NB4 (cell line): ENCODE data around the gene PINK1.

Source experiments
- DNase-seq: peaks from one replicate; pipeline ENCODE4 v3.0.0; 2010; ENCODE audit warnings: low read depth
- H3K4me3 ChIP-seq: one replicate; pipeline ENCODE4 v1.5.1; 2011; ENCODE audit warnings: mild to moderate bottlenecking, low read depth, low read length, moderate library complexity
- MYC ChIP-seq: IDR thresholded peaks from 2 replicates; pipeline ENCODE4 v1.6.1; 2011; ENCODE audit warnings: low read depth, low read length
- POLR2A ChIP-seq: IDR thresholded peaks from 2 replicates; pipeline ENCODE4 v1.6.1; 2011; ENCODE audit warnings: mild to moderate bottlenecking; ENCODE audit not compliant: insufficient read length; ENCODE audit errors: extremely low read depth
- TF ChIP-seq, protein P1 (sequence below): IDR thresholded peaks from one replicate; pipeline ENCODE4 v1.5.1; 2012; ENCODE audit warnings: low read depth, low read length
- TF ChIP-seq, protein P2 (sequence below): IDR thresholded peaks from 2 replicates; pipeline ENCODE4 v1.6.1; 2011; ENCODE audit warnings: low read depth, low read length

PINK1 gene

DNA sequence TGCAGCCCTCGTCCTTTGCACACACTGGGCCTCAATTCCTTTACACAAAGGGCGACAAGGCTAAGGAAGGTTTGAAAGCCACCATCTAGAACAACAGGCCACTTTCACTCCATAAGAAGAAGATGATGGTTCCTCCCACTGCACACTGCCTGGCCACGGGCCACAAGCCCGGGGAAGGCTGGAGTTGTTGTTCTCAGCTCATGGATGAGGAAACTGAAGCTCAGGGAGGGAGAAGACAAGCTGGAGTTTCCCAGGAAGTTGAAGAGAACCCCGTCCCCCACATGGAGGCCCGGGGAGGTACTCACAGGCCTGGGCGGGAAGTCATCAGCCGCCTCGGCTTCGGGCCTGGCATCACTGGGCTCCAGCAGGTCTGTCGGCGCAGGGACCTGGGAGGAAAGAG lies 52.5 kb downstream of the PINK1 start:
- DNase-seq = no peak
- no peak overlapping the region for H3K4me3 ChIP-seq
- TF ChIP-seq MYC (no peak), POLR2A (no peak)
- TF ChIP-seq, protein P1, sequence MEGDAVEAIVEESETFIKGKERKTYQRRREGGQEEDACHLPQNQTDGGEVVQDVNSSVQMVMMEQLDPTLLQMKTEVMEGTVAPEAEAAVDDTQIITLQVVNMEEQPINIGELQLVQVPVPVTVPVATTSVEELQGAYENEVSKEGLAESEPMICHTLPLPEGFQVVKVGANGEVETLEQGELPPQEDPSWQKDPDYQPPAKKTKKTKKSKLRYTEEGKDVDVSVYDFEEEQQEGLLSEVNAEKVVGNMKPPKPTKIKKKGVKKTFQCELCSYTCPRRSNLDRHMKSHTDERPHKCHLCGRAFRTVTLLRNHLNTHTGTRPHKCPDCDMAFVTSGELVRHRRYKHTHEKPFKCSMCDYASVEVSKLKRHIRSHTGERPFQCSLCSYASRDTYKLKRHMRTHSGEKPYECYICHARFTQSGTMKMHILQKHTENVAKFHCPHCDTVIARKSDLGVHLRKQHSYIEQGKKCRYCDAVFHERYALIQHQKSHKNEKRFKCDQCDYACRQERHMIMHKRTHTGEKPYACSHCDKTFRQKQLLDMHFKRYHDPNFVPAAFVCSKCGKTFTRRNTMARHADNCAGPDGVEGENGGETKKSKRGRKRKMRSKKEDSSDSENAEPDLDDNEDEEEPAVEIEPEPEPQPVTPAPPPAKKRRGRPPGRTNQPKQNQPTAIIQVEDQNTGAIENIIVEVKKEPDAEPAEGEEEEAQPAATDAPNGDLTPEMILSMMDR = no peak
- TF ChIP-seq, protein P2, sequence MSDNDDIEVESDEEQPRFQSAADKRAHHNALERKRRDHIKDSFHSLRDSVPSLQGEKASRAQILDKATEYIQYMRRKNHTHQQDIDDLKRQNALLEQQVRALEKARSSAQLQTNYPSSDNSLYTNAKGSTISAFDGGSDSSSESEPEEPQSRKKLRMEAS = no peak

DNA sequence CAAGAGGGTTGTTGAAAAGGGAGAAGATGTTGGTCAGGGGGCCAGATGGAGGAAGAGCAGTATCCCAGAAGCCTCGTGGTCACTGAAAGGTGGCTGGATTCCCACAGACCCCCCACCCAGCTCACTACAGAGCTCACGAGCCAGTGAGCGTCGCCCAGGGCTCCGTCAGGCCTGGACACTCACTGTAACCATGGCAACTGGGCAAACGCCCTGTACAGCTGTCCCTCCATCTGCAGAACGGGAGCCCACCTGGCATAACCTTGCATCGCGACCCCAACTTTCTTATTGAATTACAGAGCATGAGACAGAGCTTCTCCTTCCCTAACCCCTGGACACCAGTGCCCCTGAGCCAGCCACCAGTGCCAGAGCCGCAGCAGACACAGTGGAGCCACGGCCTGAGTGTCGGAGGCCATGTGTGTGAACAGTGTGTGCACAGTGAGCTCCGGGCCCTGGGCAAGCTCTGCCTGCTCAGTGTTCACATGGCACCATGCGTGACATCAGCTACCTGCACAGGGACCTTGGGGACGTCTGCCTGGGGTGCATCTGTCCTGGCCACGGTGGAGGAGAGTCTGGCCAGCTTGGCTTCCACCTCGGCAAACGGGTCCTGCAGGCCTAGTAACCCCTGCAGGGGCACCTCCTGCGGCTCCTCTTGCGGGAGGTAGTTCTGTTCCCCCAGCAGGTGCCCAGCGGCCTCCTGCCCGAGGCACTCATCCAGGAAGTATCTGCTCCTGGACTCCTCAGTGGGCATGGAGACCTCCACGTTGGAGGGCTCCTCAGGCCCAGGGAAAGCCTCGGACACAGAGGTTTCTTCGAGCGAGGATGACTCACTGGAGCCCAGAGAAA lies 53.8 kb downstream of the PINK1 start:
- TF ChIP-seq, protein P2 = no peak
- TF ChIP-seq POLR2A = no peak
- TF ChIP-seq MYC = no peak
- H3K4me3 ChIP-seq = no peak overlapping the region
- no peak for DNase-seq

DNA sequence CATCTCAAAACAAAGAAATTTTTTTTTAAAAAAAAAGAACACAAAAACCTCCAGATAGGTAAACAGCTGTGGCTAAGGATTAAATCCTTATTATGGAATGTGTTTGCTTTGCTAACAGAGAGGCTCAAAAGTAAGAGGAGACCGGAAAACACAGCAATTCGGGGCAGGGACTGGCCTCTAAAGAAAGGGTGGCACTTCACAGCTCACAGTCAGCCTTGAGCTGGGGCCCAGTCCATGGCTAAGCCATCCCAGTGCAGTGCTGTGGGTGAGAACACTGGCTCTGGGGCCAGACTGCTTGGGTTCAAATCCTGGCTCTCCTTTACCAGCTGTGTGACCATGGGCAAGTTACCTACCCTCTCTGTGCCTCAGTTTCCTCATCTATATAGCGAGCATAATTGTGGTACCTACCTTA lies 56.4 kb downstream of the PINK1 start:
- H3K4me3 ChIP-seq = no peak overlapping the region
- TF ChIP-seq, protein P1 = no peak
- TF ChIP-seq MYC (no peak), POLR2A (no peak)
- TF ChIP-seq, protein P2 = no peak
- no peak for DNase-seq

DNA sequence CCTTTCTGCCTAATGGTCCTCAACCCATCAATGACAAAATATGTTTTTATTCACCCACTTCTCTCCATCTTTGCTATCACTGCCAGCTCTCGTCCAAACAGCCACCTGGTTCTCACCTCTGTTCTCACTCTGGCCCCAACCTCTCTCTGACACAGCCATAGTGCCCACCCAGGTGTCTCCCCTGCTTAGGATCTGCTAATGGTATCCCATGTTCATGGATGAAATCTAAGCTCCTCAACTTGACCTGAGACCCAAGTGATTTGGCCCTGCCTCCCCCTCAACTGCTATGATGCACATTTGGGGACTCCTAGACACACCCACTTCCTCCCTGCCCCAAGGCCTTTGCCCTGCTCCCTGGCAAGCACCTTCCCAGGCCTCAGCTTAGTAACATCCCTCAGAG lies 58.6 kb downstream of the PINK1 start:
- no peak for DNase-seq
- no peak overlapping the region for H3K4me3 ChIP-seq
- TF ChIP-seq POLR2A (no peak), MYC (no peak)
- TF ChIP-seq, protein P1 = no peak
- TF ChIP-seq, protein P2 = no peak

DNA sequence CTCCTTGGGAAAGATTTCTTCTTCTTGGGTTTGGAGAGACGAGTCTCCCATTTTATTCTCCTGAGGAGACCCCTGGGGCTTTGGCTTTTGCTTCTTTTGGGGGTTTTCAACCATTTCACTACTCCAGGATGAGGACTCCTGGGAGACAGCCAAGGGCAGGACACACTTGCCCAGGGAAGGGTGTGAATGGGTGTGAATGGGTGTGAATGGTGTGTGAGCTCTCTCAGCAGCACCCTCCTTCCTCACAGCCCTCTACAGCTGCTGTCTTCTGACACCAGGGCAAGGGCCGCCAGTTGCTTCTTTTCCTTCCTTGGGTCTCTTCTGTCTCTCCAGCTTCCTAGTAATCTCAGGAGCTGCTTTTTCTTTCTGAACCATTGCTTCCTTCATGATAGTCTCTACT lies 60.4 kb downstream of the PINK1 start:
- no peak for DNase-seq
- no peak overlapping the region for H3K4me3 ChIP-seq
- TF ChIP-seq, protein P2 = no peak
- TF ChIP-seq, protein P1 = no peak
- TF ChIP-seq POLR2A (no peak), MYC (no peak)

DNA sequence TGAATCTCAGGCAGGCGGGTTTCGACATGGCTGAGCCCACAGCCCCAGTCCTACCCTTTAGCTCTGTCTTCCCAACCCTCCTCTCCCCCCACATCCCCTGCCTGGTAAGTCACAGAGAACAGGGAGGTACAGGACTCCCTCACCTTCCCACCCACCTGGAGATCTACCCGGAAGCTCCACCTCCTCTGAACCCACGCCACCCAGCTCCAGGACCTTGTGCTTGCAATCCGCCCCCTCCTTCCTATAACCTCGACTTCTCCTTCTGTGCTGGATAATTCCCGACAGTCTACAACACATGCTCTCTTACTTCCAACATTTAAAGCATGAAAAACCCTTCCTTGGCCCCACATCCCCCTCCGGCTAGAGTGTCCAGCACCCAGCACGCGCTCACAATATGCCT lies 62.3 kb downstream of the PINK1 start:
- H3K4me3 ChIP-seq = no peak overlapping the region
- TF ChIP-seq POLR2A = no peak
- TF ChIP-seq, protein P1 = no peak
- no peak for TF ChIP-seq MYC
- TF ChIP-seq, protein P2 = no peak
- DNase-seq = no peak
